ENCODE data around the gene AOAH. TPM values are rescaled to one million over a fixed set of nuclear protein-coding genes. Genes with fewer than 3 reads are reported as not detected.

Gene AOAH
- total and polyA plus RNA-seq, 11 donors = 0.65 to 42.0 (median 1.8) TPM

GRCh38 chr7:36739351-36739750 is 15.1 kb upstream of the AOAH start:
- ATAC-seq = no peak
- WGBS, 4 donors = 95 to 99% (median 98%) methylated on average over 3 of the region's 3 CpGs

DNA sequence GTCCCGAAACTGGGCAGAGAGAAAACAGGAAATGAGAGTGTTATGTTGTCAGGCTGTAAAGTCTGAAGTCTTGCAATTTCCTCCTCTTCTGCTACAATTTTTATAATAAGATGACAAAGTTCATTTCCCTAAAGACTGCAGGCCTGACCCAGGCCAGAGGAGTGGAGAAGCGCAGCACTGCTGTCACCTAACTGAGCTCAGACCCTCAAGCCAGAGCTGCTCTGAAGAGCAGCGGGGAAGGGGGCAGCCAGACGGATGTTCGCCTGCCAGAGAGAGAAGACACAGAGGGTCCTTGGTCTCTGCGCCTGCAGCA is 12.6 kb upstream of the AOAH start:
- no peaks in the 10 kb centered on the region for H3K27me3 ChIP-seq
- intact Hi-C loops (cut with DNase I) = no loop called here
- TF ChIP-seq, protein P1, sequence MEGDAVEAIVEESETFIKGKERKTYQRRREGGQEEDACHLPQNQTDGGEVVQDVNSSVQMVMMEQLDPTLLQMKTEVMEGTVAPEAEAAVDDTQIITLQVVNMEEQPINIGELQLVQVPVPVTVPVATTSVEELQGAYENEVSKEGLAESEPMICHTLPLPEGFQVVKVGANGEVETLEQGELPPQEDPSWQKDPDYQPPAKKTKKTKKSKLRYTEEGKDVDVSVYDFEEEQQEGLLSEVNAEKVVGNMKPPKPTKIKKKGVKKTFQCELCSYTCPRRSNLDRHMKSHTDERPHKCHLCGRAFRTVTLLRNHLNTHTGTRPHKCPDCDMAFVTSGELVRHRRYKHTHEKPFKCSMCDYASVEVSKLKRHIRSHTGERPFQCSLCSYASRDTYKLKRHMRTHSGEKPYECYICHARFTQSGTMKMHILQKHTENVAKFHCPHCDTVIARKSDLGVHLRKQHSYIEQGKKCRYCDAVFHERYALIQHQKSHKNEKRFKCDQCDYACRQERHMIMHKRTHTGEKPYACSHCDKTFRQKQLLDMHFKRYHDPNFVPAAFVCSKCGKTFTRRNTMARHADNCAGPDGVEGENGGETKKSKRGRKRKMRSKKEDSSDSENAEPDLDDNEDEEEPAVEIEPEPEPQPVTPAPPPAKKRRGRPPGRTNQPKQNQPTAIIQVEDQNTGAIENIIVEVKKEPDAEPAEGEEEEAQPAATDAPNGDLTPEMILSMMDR (IDR thresholded peaks at IDR 0.05) = no peak
- peak overlapping the region in 2 of 12 donors; percentile 26 to 91 for H3K27ac ChIP-seq
- H3K4me1 ChIP-seq = peaks cover 0 to 31% (median 0%) of the 10 kb centered on the region in 12 donors
- DNase-seq = no peak
- WGBS, 4 donors = 72 to 81% (median 75%) methylated on average over 6 of the region's 6 CpGs
- no peaks in the 10 kb centered on the region for H3K36me3 ChIP-seq
- peak overlapping the region in 1 of 12 donors; percentile 21 for H3K4me3 ChIP-seq
- H3K9me3 ChIP-seq = peaks cover 0 to 11% (median 0%) of the 10 kb centered on the region in 12 donors
- ATAC-seq = peak in 3 of 4 donors; percentile 52 to 68 (median 55)

More at GRCh38 chr7:36739351-36739750, 15.1 kb upstream of the AOAH start:
- Histone ChIP-seq H3K9me3 (peaks cover 0 to 8% (median 0%) of the 10 kb centered on the region in 12 donors), H3K36me3 (no peaks in the 10 kb centered on the region), H3K4me3 (no peak overlapping the region), H3K27ac (no peak overlapping the region), H3K4me1 (peaks cover 0 to 54% (median 0%) of the 10 kb centered on the region in 12 donors), H3K27me3 (no peaks in the 10 kb centered on the region)
- TF ChIP-seq, protein P1 (IDR thresholded peaks at IDR 0.05) = no peak
- no peak for TF ChIP-seq POLR2A (IDR thresholded peaks at IDR 0.05)
- intact Hi-C loops (cut with DNase I) = no loop called here
- DNase-seq = no peak

GRCh38 chr7:36736090-36736898 is 12.0 kb upstream of the AOAH start:
- 79 to 85% (median 82%) methylated on average over 4 of the region's 4 CpGs for WGBS, 4 donors
- Histone ChIP-seq H3K27ac (peak overlapping the region in 1 of 12 donors; percentile 91), H3K9me3 (peaks cover 0 to 12% (median 0%) of the 10 kb centered on the region in 12 donors), H3K36me3 (no peaks in the 10 kb centered on the region), H3K4me1 (peaks cover 0 to 29% (median 0%) of the 10 kb centered on the region in 12 donors), H3K4me3 (no peak overlapping the region), H3K27me3 (no peaks in the 10 kb centered on the region)
- intact Hi-C loops (cut with DNase I) = no loop called here
- TF ChIP-seq, protein P1 (IDR thresholded peaks at IDR 0.05) = no peak
- TF ChIP-seq POLR2A (IDR thresholded peaks at IDR 0.05) = no peak
- ATAC-seq (no peak), DNase-seq (no peak)

- TF ChIP-seq, protein P1 (IDR thresholded peaks at IDR 0.05) = no peak
- TF ChIP-seq POLR2A (IDR thresholded peaks at IDR 0.05) = no peak
- no peak for DNase-seq
- Histone ChIP-seq H3K27ac (peak overlapping the region in 1 of 12 donors; percentile 91), H3K4me3 (no peak overlapping the region), H3K9me3 (peaks cover 0 to 19% (median 0%) of the 10 kb centered on the region in 12 donors), H3K4me1 (peaks cover 0 to 29% (median 0%) of the 10 kb centered on the region in 12 donors), H3K27me3 (no peaks in the 10 kb centered on the region), H3K36me3 (no peaks in the 10 kb centered on the region)
- intact Hi-C loops (cut with DNase I) = no loop called here
- no peak for ATAC-seq
- 78 to 92% (median 84%) methylated on average over 2 of the region's 2 CpGs for WGBS, 4 donors
Observed at GRCh38 chr7:36735172-36735571, 10.9 kb upstream of the AOAH start.

Data from heart left ventricle (tissue), 16 donors.